Duodenal mucosa (tissue), 2 donors: ENCODE data around the gene INMT.

Experiments used
- H3K27ac ChIP-seq: one replicate; pipeline ENCODE4 v1.7.0; 2013; ENCODE audit warnings: low read depth, low read length
- H3K27me3 ChIP-seq, 2 donors: one replicate each; pipeline ENCODE4 v1.7.0; 2013; ENCODE audit warnings: low read length in 2 of 2, control low read depth in 1 of 2; ENCODE audit not compliant: insufficient read depth in 2 of 2, control insufficient read depth in 1 of 2
- H3K36me3 ChIP-seq, 2 donors: one replicate each; pipeline ENCODE4 v1.7.0; 2013; ENCODE audit warnings: low read length in 2 of 2, control low read depth in 1 of 2; ENCODE audit not compliant: insufficient read depth in 2 of 2, control insufficient read depth in 1 of 2
- H3K4me1 ChIP-seq, 2 donors: one replicate each; pipeline ENCODE4 v1.7.0; 2013; ENCODE audit warnings: low read length in 2 of 2, control low read depth in 1 of 2; ENCODE audit not compliant: insufficient read depth in 2 of 2, control insufficient read depth in 1 of 2
- H3K4me3 ChIP-seq, 2 donors: one replicate each; pipeline ENCODE4 v1.7.0; 2013; ENCODE audit warnings: low read length in 2 of 2, low read depth in 1 of 2
- H3K9ac ChIP-seq, 2 donors: one replicate each; pipeline ENCODE4 v1.7.0; 2013; ENCODE audit warnings: low read length in 2 of 2, low read depth in 1 of 2
- H3K9me3 ChIP-seq, 2 donors: one replicate each; pipeline ENCODE4 v1.7.0; 2013; ENCODE audit warnings: low read length in 2 of 2, control low read depth in 1 of 2; ENCODE audit not compliant: control insufficient read depth in 1 of 2

The INMT gene

DNA sequence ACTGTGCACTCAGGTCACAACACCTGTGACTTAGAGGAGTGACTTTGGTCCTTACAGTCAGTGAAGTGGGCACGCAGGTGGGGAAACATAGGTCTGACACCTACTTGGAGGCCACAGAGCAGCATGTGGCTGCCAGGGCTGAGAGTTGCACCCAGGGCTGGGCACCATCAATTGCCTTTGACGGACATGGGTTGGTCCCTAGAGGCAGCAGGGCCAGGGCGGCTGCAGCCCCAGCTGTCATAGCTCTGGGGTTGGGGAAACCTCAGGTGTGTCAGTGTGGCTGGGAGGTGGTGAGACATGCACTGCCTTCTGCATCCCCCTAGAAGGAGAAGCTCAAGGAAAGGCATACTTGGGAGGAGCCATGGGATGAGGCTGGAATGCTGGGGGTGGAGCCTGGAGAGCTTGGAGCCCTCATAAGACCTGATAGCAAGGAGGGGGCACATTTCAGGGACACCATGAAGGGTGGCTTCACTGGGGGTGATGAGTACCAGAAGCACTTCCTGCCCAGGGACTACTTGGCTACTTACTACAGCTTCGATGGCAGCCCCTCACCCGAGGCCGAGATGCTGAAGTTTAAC is at the start of gene INMT:
TSS of gene INMT (plus strand) at position 440 of the 578 bp plus-strand sequence. CDS start at position 456, 16 bp downstream.
- Histone ChIP-seq H3K4me1 (peaks cover 26 to 31% of the 10 kb centered on the region in 2 donors), H3K36me3 (no peaks in the 10 kb centered on the region), H3K27me3 (no peaks in the 10 kb centered on the region), H3K4me3 (peak within 1 kb of the TSS; percentile 31 to 32), H3K27ac (peak within 1 kb of the TSS; percentile 53), H3K9me3 (no peaks in the 10 kb centered on the region), H3K9ac (peak within 1 kb of the TSS in 1 of 2 donors; percentile 12)

DNA sequence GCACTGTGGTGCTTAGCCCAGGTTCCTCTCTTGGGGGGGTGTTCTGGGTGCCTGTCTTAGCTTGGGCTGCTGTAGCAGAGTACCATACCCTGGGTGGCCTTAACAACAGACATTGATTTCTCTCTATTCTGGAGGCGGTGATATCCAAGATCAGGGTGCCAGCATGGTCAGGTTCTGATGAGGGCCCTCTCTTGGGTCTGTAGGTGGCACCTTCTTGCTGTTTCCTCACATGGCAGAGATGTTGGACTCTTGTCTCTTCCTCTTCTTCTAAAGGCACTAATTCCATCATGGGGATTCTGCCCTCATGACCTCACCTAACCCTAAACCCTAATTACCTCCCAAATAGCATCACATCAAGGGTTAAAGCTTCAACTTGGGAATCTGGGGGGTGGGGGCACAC is 49.7 kb upstream of the INMT start:
- Histone ChIP-seq H3K4me3 (no peak overlapping the region), H3K4me1 (peaks cover 0 to 6% of the 10 kb centered on the region in 2 donors), H3K36me3 (no peaks in the 10 kb centered on the region), H3K27ac (no peak overlapping the region), H3K9ac (no peak overlapping the region), H3K27me3 (no peaks in the 10 kb centered on the region), H3K9me3 (no peaks in the 10 kb centered on the region)

DNA sequence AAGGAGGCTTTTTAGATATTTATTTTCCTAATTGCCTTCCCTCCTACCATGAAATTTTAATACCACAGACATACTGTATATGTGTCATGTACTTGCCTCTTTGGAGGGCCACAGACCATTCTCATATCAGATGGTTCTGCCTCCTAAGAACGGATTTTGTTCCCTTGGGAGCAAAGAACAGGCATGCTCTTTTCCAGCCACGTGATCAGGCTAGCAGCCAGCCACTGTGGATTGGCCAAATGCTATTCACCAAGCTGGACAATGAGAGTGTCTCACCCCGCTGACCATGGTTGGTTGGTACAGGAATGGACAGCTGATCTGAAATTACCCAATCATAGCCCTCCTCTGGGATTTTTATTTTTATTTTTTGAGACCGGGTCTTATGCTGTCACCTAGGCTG is 48.2 kb upstream of the INMT start:
- Histone ChIP-seq H3K36me3 (no peaks in the 10 kb centered on the region), H3K4me1 (no peaks in the 10 kb centered on the region), H3K27ac (no peak overlapping the region), H3K27me3 (no peaks in the 10 kb centered on the region), H3K9ac (no peak overlapping the region), H3K4me3 (no peak overlapping the region), H3K9me3 (no peaks in the 10 kb centered on the region)

DNA sequence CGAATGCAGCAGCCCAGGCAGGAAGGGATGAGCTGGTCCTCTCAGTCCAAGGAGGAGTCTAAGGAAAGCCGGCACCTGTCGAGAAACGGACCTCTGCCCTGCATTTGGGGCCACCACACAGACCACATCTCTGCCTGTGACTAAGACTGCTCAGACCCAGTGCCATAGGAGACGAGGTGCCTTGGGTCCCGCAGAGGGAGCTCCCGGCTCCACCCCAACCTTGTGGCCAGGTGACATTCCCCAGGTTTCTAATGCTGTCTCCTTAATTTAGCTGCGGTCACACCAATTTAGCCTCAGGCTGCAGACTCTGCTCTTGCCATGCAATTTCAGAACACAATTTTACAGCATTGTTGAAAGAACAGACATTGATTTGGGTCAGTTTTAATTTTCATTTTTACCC is 46.9 kb upstream of the INMT start:
- Histone ChIP-seq H3K4me1 (no peaks in the 10 kb centered on the region), H3K9me3 (no peaks in the 10 kb centered on the region), H3K4me3 (no peak overlapping the region), H3K27me3 (no peaks in the 10 kb centered on the region), H3K27ac (no peak overlapping the region), H3K9ac (no peak overlapping the region), H3K36me3 (no peaks in the 10 kb centered on the region)

DNA sequence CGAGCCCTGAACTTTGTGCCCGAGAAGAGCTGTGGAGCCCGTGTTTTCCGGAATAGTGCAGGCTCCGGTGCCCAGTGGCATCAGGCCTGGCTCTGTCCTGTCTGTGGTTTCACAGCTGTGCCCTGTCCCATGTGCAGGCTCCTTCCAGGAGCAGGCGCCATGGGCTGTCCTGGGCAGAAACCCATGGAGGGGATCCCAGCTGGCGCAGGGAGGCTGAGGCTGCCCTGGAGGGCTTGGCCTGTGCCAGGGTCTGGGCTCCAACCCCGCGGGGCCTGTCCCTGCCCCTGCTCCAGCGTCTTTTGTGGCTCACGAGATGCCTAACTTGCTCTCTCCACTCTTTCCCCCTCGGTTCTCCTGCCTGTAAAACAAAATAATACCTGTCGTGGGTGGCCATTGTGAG is 46.3 kb upstream of the INMT start:
- Histone ChIP-seq H3K36me3 (no peaks in the 10 kb centered on the region), H3K9ac (no peak overlapping the region), H3K9me3 (no peaks in the 10 kb centered on the region), H3K27me3 (no peaks in the 10 kb centered on the region), H3K27ac (no peak overlapping the region), H3K4me3 (no peak overlapping the region), H3K4me1 (no peaks in the 10 kb centered on the region)

DNA sequence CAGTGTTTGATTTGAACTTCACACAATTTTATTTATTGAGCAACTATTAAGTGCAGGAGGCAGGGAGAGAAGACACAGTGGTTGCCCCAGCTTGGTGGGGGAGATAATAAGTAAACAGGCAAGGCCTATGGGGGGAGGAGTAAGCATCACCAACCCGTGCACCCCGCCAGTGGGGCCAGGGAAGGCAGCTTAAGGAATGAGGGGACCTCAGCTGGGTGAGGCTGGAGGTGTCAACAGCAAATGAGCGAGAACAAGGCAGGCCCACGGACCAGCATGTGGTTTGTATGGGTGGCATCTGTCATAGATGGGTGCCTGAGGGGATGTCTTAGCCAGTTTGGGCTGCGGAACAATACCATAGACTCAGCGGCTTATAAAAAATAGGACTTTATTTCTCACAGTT is 45.6 kb upstream of the INMT start:
- no peaks in the 10 kb centered on the region for H3K4me1 ChIP-seq
- no peak overlapping the region for H3K9ac ChIP-seq
- no peak overlapping the region for H3K27ac ChIP-seq
- H3K27me3 ChIP-seq, result no peaks in the 10 kb centered on the region
- no peak overlapping the region for H3K4me3 ChIP-seq
- no peaks in the 10 kb centered on the region for H3K9me3 ChIP-seq
- no peaks in the 10 kb centered on the region for H3K36me3 ChIP-seq

DNA sequence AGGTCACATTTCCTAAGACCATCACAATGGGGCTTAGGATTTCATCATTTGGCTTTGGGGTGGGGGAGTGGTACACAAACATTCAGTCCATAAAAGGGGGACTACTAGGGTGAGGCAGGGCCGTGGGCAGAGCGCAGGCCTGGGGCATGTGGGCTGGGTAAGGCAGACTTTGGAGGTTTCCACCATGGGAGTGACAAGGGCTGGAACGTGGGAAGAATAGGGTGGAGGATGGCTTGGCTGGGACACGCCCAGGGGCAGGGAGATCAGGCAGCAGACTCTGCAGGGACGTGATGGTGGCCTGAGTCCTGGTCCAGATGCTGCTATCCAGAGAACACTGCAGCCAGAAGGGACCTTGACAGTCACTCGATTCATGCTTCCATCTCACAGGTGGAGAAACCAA is 45.0 kb upstream of the INMT start:
- Histone ChIP-seq H3K9ac (no peak overlapping the region), H3K4me1 (no peaks in the 10 kb centered on the region), H3K27ac (no peak overlapping the region), H3K9me3 (no peaks in the 10 kb centered on the region), H3K4me3 (no peak overlapping the region), H3K27me3 (no peaks in the 10 kb centered on the region), H3K36me3 (no peaks in the 10 kb centered on the region)

DNA sequence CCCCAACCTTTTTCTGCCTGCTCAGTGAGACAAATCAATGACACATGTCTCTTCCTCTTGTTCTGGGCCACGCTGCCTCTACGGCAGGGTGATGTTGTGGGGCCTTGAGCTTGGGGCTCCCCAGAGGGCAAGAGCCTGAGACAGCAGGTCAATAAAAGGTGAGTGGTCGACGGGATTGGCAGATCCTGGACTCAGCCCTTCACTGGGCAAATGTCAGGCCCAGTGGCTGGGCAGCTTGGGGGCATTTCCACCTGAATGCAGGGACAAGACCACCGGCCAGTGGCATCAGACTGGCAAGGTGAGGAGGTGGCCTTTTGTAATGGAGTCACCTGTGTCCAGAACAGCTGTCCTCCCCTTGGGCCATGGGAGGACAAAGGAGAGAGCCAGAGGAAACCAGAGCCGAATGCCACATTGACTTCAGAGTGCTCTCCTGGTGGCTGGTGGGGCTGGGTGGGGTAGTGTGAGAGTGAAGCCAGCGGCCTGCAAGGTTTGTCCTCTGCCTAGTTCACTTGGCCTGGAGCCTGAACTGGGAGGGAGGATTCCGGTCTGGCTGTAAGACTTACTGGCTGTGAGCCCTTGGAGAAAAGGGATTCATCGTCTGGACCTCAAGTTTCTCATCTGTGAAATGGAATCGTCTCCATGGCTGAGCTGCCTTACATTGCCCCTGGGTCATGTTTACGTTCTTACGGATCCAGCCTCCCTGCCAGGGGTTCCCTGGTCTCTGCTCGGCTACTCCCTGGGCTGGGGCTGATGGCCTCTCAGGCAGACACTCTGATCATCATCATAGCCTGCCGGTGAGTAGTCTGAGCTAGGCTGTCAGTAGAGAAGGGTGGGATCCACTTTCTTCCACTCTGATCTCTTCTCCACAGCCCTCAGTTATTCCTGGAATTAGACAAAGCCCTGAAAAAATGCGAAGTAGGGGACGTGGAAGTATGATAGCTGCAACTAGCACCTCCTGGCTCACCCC is 44.3 kb upstream of the INMT start:
- Histone ChIP-seq H3K4me1 (no peaks in the 10 kb centered on the region), H3K4me3 (no peak overlapping the region), H3K9ac (no peak overlapping the region), H3K27me3 (no peaks in the 10 kb centered on the region), H3K36me3 (no peaks in the 10 kb centered on the region), H3K9me3 (no peaks in the 10 kb centered on the region), H3K27ac (no peak overlapping the region)

DNA sequence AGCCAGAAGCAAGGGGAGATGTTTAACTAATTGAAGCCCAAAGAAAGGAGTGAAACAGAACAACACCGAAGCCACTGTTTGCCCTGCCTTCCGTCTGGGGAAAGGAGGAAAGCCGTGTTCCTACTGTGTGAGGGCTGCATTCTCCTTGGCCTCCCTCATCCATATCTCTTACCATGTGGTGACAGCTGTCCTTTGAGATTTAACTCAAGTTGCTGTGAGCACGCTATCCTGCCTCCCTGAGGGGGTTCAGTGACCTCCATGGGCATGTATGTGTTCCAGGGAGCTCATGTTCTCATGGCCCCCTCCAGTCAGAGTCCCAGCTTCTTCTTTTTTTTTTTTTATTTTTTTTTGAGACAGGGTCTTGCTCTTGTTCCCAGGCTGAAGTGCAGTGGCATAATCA is 43.5 kb upstream of the INMT start:
- H3K27me3 ChIP-seq, result no peaks in the 10 kb centered on the region
- H3K9me3 ChIP-seq, result no peaks in the 10 kb centered on the region
- no peak overlapping the region for H3K4me3 ChIP-seq
- H3K4me1 ChIP-seq, result no peaks in the 10 kb centered on the region
- no peak overlapping the region for H3K9ac ChIP-seq
- H3K36me3 ChIP-seq, result no peaks in the 10 kb centered on the region
- H3K27ac ChIP-seq, result no peak overlapping the region

DNA sequence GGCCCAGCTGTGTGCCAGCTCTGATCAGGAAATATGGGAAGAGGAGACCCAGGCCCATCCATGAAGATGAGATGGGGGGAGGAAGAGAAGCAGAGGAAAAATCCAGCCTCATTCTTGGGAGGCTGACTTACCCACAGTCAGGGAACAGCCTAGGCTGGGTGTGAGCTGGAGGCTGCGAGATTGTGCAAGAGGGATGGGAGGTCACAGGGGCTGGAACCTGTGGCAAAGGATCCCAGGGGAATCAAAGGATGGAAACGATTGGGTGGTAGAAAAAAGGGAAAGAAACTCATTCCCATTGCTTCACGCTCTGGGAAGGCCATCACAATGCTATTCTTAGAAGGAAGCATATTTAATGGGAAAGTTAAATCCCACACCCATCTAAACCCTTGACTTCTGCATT is 43.0 kb upstream of the INMT start:
- H3K27ac ChIP-seq, result no peak overlapping the region

More for the DNA sequence above, 43.0 kb upstream of the INMT start:
- Histone ChIP-seq H3K4me1 (no peaks in the 10 kb centered on the region), H3K27me3 (no peaks in the 10 kb centered on the region), H3K9me3 (no peaks in the 10 kb centered on the region), H3K9ac (no peak overlapping the region), H3K4me3 (no peak overlapping the region), H3K36me3 (no peaks in the 10 kb centered on the region)
